ENCODE measurements around the gene LIME1. TPM values are rescaled to one million over a fixed set of nuclear protein-coding genes. Genes with fewer than 3 reads are reported as not detected.

Gene LIME1
- total and polyA plus RNA-seq, 2 of the 4 experiments (the other 2 are of a cell fraction), result 0.36 to 7.8 TPM

DNA sequence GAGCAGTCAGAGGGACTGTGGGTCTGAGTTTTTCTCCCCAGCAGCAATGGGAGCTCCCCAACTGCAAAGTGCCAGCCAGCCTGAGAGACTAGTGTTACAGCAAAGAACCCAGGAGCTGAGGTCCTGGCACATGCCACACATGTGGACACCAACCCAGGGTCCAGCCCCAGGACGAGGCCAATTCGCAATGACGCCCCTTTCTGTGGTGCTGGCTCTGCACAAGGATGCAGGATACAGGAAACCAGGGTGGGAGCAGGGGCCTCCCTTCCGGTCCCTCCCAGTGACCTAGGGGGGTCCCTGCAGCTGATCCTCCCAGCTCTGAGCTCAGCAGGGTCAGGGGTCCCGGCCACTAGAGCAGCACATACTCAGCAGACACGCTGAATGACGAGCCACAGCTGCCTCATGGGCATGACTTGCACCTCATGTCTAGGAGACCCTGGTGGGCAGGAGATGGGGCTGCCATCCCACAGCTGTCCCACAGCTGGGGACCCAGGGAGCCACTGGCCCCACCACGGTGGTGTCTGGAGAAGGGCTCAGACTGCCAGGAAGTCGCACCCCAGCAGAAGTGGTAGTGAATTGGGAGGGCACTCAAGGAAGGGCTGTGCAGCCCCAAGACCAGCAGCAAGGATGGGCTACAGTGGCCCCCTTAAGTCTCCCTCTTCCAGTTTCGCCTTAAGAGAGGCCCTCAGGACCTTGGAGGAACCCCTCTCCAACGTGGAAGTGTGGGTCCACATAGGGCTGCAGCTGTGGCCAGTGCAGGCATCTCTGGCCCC, 32.3 kb upstream of the LIME1 start:
- intact Hi-C loops (cut with micrococcal nuclease), result no loop called here
- in situ Hi-C loops (cut with MboI; ENCODE audit: low sequenced_read_pairs), result loop anchor here (10.0 kb wide), 1 partner anchor 161 kb away; the partner anchor contains the start of genes ABHD16B and TPD52L2
- H3K9me1 ChIP-seq (ENCODE audit: insufficient read depth, low read length), result no peaks in the 10 kb centered on the region
- no peak overlapping the region for H3K9ac ChIP-seq (ENCODE audit: low read depth, low read length)
- no peak overlapping the region for H2AK9ac ChIP-seq (replicated peaks; ENCODE audit: low read depth, low read length, poor library complexity)
- no peak overlapping the region for H2AFZ ChIP-seq (replicated peaks; ENCODE audit: low read length, poor library complexity)
- H3K4me3 ChIP-seq (ENCODE audit: insufficient read depth, low read depth, low read length), result no peak overlapping the region
- H3K27me3 ChIP-seq (ENCODE audit: control insufficient read depth, insufficient read depth, low read length), result no peaks in the 10 kb centered on the region
- TF ChIP-seq FOS (IDR thresholded peaks at IDR 0.05; ENCODE audit: low read depth, low read length) (no peak), MAZ (IDR thresholded peaks at IDR 0.05; ENCODE audit: borderline replicate concordance, low read depth, low read length) (no peak), MXI1 (IDR thresholded peaks at IDR 0.05; ENCODE audit: borderline replicate concordance, low read depth, low read length) (no peak)
- ChIA-PET CTCF (no interaction called here), POLR2A (ENCODE audit: unreplicated experiment) (no interaction called here)
- no peak for ATAC-seq (ENCODE audit: low read depth)
- H2BK120ac ChIP-seq (ENCODE audit: low read depth, low read length), result no peak overlapping the region
- H3K36me3 ChIP-seq (ENCODE audit: control insufficient read depth, insufficient read depth, low read length), result peaks cover 29% of the 10 kb centered on the region
- no peak overlapping the region for H4K91ac ChIP-seq (ENCODE audit: insufficient read depth, low read depth, low read length)
- no peak for DNase-seq
- no TSS peak for BruUV-seq (replicated peaks)
- H2BK20ac ChIP-seq (ENCODE audit: low read depth, low read length), result no peak overlapping the region
- peaks cover 18% of the 10 kb centered on the region for H3K4me1 ChIP-seq (ENCODE audit: control insufficient read depth, insufficient read depth, low read length)
- no peak overlapping the region for H4K8ac ChIP-seq (ENCODE audit: low read depth in 2 of 2, low read length in 2 of 2)
- no peaks in the 10 kb centered on the region for H3K9me3 ChIP-seq (ENCODE audit: control insufficient read depth, insufficient read depth, low read length)
- no peak overlapping the region for H2AK5ac ChIP-seq (ENCODE audit: low read depth, low read length)
- H2BK15ac ChIP-seq (ENCODE audit: low read depth, low read length), result no peak overlapping the region
- H3K18ac ChIP-seq (ENCODE audit: low read depth, low read length), result no peak overlapping the region
- H4K20me1 ChIP-seq (ENCODE audit: insufficient read depth, low read length), result no peaks in the 10 kb centered on the region
- no peak overlapping the region for H2BK5ac ChIP-seq (ENCODE audit: low read depth, low read length, poor library complexity, severe bottlenecking)
- H4K5ac ChIP-seq (ENCODE audit: low read depth, low read length), result no peak overlapping the region
- 86% methylated on average over 8 of the region's 11 CpGs; no CpG with 5 or more reads in 1 of the 2 experiments for WGBS, 2 experiments (ENCODE audit: extremely low coverage in 2 of 2, insufficient read length in 1 of 2)
- H3K14ac ChIP-seq (replicated peaks; ENCODE audit: low read depth, low read length), result no peak overlapping the region
- H3K79me1 ChIP-seq (ENCODE audit: low read depth in 1 of 2, low read length in 2 of 2), result peaks cover 20 to 82% of the 10 kb centered on the region in 2 experiments
- dilution Hi-C loops (cut with HindIII; ENCODE audit: low sequenced_read_pairs, unreplicated experiment), result no loop called here
- no peak overlapping the region for H3K56ac ChIP-seq (ENCODE audit: extremely low read depth, insufficient read depth, low read length)
- no peak overlapping the region for H3K23ac ChIP-seq (ENCODE audit: low read depth, low read length)
- H3K4ac ChIP-seq (ENCODE audit: low read depth, low read length), result no peak overlapping the region
- H3K27ac ChIP-seq (ENCODE audit: insufficient read depth, low read length), result no peak overlapping the region
- no peak overlapping the region for H3K4me2 ChIP-seq (ENCODE audit: low read depth, low read length)

Measured in IMR-90 (cell line).